ENCODE results near the gene TMEM178B. TPM values are rescaled to one million over a fixed set of nuclear protein-coding genes. Genes with fewer than 3 reads are reported as not detected.

TMEM178B gene
- total and polyA plus RNA-seq, 10 of the 15 experiments (the other 5 are each of a cell fraction or from before 2014, with no cell fraction given), result 0.01 to 1.1 (median 0.04) TPM; not detected in 2

DNA sequence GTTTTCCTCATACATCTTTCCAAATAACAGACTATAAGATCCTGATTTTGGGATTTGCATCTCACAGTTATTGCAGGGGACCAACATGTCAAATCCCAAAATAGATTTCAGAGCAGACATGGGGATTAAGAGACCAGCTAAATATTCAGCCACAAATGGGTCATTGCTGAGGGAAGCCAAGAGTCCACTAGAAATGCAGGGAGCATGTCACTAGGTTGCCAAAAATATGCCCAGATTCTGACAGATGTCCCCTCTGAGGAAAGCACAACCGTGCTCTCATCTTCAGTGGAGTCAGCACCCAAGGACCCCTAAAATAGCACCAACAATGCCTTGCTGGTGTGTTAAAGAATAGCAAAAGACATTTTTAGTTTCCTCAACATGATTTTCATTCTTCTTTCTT, 421.2 kb downstream of the TMEM178B start (continued):
- TF ChIP-seq STAT1 (conservative IDR thresholded peaks at IDR 0.05), result no peak

DNA sequence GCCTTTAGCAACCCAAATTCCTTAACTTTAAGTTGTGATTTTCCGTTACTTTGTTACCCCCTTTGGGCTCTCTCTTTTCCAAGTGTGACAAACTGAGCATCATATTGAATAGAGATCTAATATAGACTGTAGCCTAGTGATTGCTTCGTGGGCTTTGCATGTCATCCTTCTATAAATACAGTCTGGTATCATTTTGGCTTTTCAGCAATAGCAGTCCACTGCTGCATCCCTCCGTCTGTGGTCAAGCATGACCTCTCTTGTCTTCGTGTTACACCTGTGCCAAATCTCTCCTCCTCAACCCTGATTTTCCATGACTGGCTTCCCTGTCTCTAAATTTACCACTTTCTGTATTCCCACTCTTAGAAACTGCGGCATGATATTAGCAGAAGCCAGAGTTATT, 423.5 kb downstream of the TMEM178B start:
- H3K4me3 ChIP-seq, result no peak overlapping the region
- in situ Hi-C loops (cut with MboI), result no loop called here
- FAIRE-seq (no peak), DNase-seq (ENCODE audit: low read depth, low spot score) (no peak), ATAC-seq (no peak)
- no peaks in the 10 kb centered on the region for H3K4me1 ChIP-seq (ENCODE audit: control insufficient read depth, insufficient read depth, low read length)
- no peaks in the 10 kb centered on the region for H4K20me1 ChIP-seq (ENCODE audit: control insufficient read depth, insufficient read depth)
- TF ChIP-seq ZNF384 (IDR thresholded peaks at IDR 0.05; ENCODE audit: borderline replicate concordance, low read depth, low read length), result no peak
- TF ChIP-seq POLR2AphosphoS5 (IDR thresholded peaks at IDR 0.05; ENCODE audit: low read length), result no peak
- WGBS (ENCODE audit: insufficient coverage, insufficient replicate concordance, low lambda C conversion rate, missing lambda C conversion rate), result 30% methylated on average over 5 of the region's 5 CpGs
- no peaks in the 10 kb centered on the region for H3K9me3 ChIP-seq (replicated peaks; ENCODE audit: control insufficient read depth, insufficient read depth, low read length)
- CTCF ChIA-PET, result interaction anchor here (1.1 kb wide), 1 partner anchor 36 kb away, joined by 5 read pairs; no protein-coding TSS in a partner anchor
- RAD21 ChIA-PET (ENCODE audit: unreplicated experiment), result no interaction called here
- SMC1A ChIA-PET (ENCODE audit: uncharacterized antibody, unreplicated experiment), result no interaction called here
- H3K9ac ChIP-seq (ENCODE audit: control insufficient read depth, insufficient read depth, low read length), result no peak overlapping the region
- no peak overlapping the region for H2AFZ ChIP-seq (ENCODE audit: control insufficient read depth, low read depth, low read length)
- no peak overlapping the region for H3K4me2 ChIP-seq (ENCODE audit: control insufficient read depth, insufficient read depth)
- no peaks in the 10 kb centered on the region for H3K36me3 ChIP-seq (ENCODE audit: control insufficient read depth in 2 of 2, insufficient read depth in 2 of 2, low read length in 1 of 2)
- intact Hi-C loops (cut with micrococcal nuclease; ENCODE audit: unreplicated experiment), result no loop called here
- H3K27me3 ChIP-seq (replicated peaks in 1 of 2; ENCODE audit: control insufficient read depth in 2 of 2, insufficient read depth in 2 of 2, low read length in 1 of 2), result no peaks in the 10 kb centered on the region
- POLR2A ChIA-PET, result no interaction called here
- no peaks in the 10 kb centered on the region for H3K79me2 ChIP-seq (ENCODE audit: control insufficient read depth, insufficient read depth, low read length)
- BruUV-seq (replicated peaks), result no TSS peak
- no peak overlapping the region for H3K27ac ChIP-seq (ENCODE audit: control insufficient read depth, insufficient read depth)

DNA sequence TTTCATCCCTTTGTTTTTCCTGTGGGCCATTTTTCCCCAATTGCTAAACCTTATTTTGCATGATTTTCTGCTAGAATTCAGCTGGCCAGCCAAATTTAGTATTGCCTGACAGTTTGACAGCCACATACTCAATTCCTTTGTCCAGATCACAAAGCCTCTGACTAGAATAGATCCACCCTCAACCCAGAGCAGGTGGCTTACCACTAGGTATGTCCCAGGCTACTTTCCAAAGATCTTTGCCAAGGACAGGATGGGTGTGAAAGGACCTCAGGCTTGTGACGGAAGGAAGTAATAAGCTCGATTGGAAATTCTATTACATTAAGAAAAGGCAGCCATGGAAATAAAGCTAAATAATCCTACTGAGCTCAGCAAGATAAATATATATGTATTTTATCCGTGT, 426.7 kb downstream of the TMEM178B start:
- FAIRE-seq, result no peak
- POLR2A ChIA-PET, result no interaction called here
- in situ Hi-C loops (cut with MboI), result no loop called here
- DNase-seq (ENCODE audit: low read depth, low spot score), result no peak
- WGBS (ENCODE audit: insufficient coverage, insufficient replicate concordance, low lambda C conversion rate, missing lambda C conversion rate), result 46% methylated on average over 3 of the region's 3 CpGs
- no peaks in the 10 kb centered on the region for H4K20me1 ChIP-seq (ENCODE audit: control insufficient read depth, insufficient read depth)
- RAD21 ChIA-PET (ENCODE audit: unreplicated experiment), result no interaction called here
- no peaks in the 10 kb centered on the region for H3K79me2 ChIP-seq (ENCODE audit: control insufficient read depth, insufficient read depth, low read length)
- no peak overlapping the region for H3K4me3 ChIP-seq
- H3K36me3 ChIP-seq (ENCODE audit: control insufficient read depth in 2 of 2, insufficient read depth in 2 of 2, low read length in 1 of 2), result no peaks in the 10 kb centered on the region
- no peak overlapping the region for H2AFZ ChIP-seq (ENCODE audit: control insufficient read depth, low read depth, low read length)
- intact Hi-C loops (cut with micrococcal nuclease; ENCODE audit: unreplicated experiment), result no loop called here
- no peak overlapping the region for H3K4me2 ChIP-seq (ENCODE audit: control insufficient read depth, insufficient read depth)
- no peak overlapping the region for H3K27ac ChIP-seq (ENCODE audit: control insufficient read depth, insufficient read depth)
- no peaks in the 10 kb centered on the region for H3K9me3 ChIP-seq (replicated peaks; ENCODE audit: control insufficient read depth, insufficient read depth, low read length)
- H3K27me3 ChIP-seq (replicated peaks in 1 of 2; ENCODE audit: control insufficient read depth in 2 of 2, insufficient read depth in 2 of 2, low read length in 1 of 2), result no peaks in the 10 kb centered on the region
- no peak for ATAC-seq
- SMC1A ChIA-PET (ENCODE audit: uncharacterized antibody, unreplicated experiment), result no interaction called here
- no peak overlapping the region for H3K9ac ChIP-seq (ENCODE audit: control insufficient read depth, insufficient read depth, low read length)
- BruUV-seq (replicated peaks), result no TSS peak
- CTCF ChIA-PET, result interaction anchor here (0.8 kb wide), 1 partner anchor 1441 kb away, joined by 3 read pairs; no protein-coding TSS in a partner anchor
- no peaks in the 10 kb centered on the region for H3K4me1 ChIP-seq (ENCODE audit: control insufficient read depth, insufficient read depth, low read length)
- TF ChIP-seq RAD51 (IDR thresholded peaks at IDR 0.05), result no peak
- no peak for TF ChIP-seq JUNB (IDR thresholded peaks at IDR 0.05)
- TF ChIP-seq, protein P1, sequence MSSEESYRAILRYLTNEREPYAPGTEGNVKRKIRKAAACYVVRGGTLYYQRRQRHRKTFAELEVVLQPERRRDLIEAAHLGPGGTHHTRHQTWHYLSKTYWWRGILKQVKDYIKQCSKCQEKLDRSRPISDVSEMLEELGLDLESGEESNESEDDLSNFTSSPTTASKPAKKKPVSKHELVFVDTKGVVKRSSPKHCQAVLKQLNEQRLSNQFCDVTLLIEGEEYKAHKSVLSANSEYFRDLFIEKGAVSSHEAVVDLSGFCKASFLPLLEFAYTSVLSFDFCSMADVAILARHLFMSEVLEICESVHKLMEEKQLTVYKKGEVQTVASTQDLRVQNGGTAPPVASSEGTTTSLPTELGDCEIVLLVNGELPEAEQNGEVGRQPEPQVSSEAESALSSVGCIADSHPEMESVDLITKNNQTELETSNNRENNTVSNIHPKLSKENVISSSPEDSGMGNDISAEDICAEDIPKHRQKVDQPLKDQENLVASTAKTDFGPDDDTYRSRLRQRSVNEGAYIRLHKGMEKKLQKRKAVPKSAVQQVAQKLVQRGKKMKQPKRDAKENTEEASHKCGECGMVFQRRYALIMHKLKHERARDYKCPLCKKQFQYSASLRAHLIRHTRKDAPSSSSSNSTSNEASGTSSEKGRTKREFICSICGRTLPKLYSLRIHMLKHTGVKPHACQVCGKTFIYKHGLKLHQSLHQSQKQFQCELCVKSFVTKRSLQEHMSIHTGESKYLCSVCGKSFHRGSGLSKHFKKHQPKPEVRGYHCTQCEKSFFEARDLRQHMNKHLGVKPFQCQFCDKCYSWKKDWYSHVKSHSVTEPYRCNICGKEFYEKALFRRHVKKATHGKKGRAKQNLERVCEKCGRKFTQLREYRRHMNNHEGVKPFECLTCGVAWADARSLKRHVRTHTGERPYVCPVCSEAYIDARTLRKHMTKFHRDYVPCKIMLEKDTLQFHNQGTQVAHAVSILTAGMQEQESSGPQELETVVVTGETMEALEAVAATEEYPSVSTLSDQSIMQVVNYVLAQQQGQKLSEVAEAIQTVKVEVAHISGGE (CRISPR knock-in tag; IDR thresholded peaks at IDR 0.05), result no peak

Data from GM12878 (cell line).